HCT116 (cell line): ENCODE measurements around the gene ENOX1.

Experiments
- CEBPB ChIP-seq: IDR thresholded peaks from 2 replicates; pipeline ENCODE4 v1.6.1; 2012; ENCODE audit warnings: low read depth
- ELF1 ChIP-seq: IDR thresholded peaks from 2 replicates; pipeline ENCODE4 v1.6.1; 2012; ENCODE audit warnings: low read depth, borderline replicate concordance
- EZH2 ChIP-seq: fragments of 200-600 bp; sonication (generic); IDR thresholded peaks from 2 replicates; pipeline ENCODE4 v1.6.1; 2017; ENCODE audit warnings: antibody characterized with exemption, mixed run types
- EZH2phosphoT487 ChIP-seq: fragments of 200-600 bp; IDR thresholded peaks from 2 replicates; pipeline ENCODE4 v1.6.1; 2018; ENCODE audit warnings: antibody characterized with exemption, borderline replicate concordance
- JUND ChIP-seq: IDR thresholded peaks from 2 replicates; pipeline ENCODE4 v1.6.1; 2012
- POLR2A ChIP-seq: IDR thresholded peaks from 2 replicates; pipeline ENCODE4 v1.7.0; 2011; ENCODE audit warnings: borderline replicate concordance; ENCODE audit not compliant: insufficient read depth, insufficient read length; ENCODE audit errors: extremely low read depth
- POLR2AphosphoS5 ChIP-seq: IDR thresholded peaks from 2 replicates; pipeline ENCODE4 v1.6.1; 2011; ENCODE audit warnings: mild to moderate bottlenecking, low read depth, low read length, moderate library complexity
- SIN3A ChIP-seq: IDR thresholded peaks from 2 replicates; pipeline ENCODE4 v1.6.1; 2012; ENCODE audit warnings: low read depth
- SP1 ChIP-seq: IDR thresholded peaks from 2 replicates; pipeline ENCODE4 v1.6.1; 2012; ENCODE audit warnings: low read depth
- SRF ChIP-seq: IDR thresholded peaks from 2 replicates; pipeline ENCODE4 v1.6.1; 2012; ENCODE audit warnings: low read depth
- ZNF274 ChIP-seq: fragments of 200-500 bp; sonication (Bioruptor generic); IDR thresholded peaks from 2 replicates; pipeline ENCODE4 v1.6.1; 2014; ENCODE audit warnings: mild to moderate bottlenecking, low read depth, low read length, inconsistent platforms
- TF ChIP-seq, protein P1 (sequence below), 3 experiments: fragments of 200-600 bp in 1 of 3; sonication (generic) in 1 of 3; IDR thresholded peaks in 2 of 3; conservative IDR thresholded peaks in 1 of 3; 2 replicates each; pipeline ENCODE4 v1.5.1; 2012 to 2017; ENCODE audit warnings: low read depth in 2 of 3, low read length in 2 of 3, antibody characterized with exemption in 1 of 3, borderline replicate concordance in 1 of 3, control low read depth in 1 of 3, mild to moderate bottlenecking in 1 of 3, mixed read lengths in 1 of 3, mixed run types in 1 of 3, moderate library complexity in 1 of 3; ENCODE audit not compliant: insufficient read depth in 1 of 3
- TF ChIP-seq, protein P2 (sequence below): IDR thresholded peaks from 2 replicates; pipeline ENCODE4 v1.6.1; 2011; ENCODE audit warnings: mild to moderate bottlenecking, low read length, moderate library complexity; ENCODE audit not compliant: insufficient replicate concordance; ENCODE audit errors: extremely low read depth
- TF ChIP-seq, protein P3 (sequence below): IDR thresholded peaks from 2 replicates; pipeline ENCODE4 v1.6.1; 2012; ENCODE audit warnings: low read depth

DNA sequence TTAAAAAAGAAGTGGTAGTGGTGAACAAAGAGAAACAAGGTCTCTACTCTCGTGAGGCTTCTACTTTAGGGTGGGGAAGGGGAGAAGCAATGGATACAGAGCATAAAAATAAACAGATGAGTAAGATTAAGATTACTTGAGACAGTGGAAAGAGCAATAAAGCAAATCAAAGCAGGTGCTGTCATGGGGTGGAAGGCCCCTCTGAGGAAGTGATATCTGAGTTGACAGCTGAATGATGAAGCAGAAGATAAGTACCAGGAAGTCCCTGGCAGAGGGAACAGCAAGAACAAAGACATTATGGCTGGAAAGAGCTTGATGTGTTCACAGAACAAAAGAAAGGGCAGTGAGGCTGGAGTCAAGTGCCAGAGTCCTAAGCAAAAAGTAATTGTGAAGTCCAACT is 221.8 kb downstream of the ENOX1 start:
- TF ChIP-seq, protein P1, sequence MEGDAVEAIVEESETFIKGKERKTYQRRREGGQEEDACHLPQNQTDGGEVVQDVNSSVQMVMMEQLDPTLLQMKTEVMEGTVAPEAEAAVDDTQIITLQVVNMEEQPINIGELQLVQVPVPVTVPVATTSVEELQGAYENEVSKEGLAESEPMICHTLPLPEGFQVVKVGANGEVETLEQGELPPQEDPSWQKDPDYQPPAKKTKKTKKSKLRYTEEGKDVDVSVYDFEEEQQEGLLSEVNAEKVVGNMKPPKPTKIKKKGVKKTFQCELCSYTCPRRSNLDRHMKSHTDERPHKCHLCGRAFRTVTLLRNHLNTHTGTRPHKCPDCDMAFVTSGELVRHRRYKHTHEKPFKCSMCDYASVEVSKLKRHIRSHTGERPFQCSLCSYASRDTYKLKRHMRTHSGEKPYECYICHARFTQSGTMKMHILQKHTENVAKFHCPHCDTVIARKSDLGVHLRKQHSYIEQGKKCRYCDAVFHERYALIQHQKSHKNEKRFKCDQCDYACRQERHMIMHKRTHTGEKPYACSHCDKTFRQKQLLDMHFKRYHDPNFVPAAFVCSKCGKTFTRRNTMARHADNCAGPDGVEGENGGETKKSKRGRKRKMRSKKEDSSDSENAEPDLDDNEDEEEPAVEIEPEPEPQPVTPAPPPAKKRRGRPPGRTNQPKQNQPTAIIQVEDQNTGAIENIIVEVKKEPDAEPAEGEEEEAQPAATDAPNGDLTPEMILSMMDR (IDR thresholded peaks at IDR 0.05 in 2 of 3, conservative IDR thresholded peaks at IDR 0.05 in 1 of 3; ENCODE audit: borderline replicate concordance in 1 of 3, insufficient read depth in 1 of 3, low read depth in 2 of 3, low read length in 2 of 3): no peak
- TF ChIP-seq EZH2 (no peak), SRF (no peak), POLR2AphosphoS5 (no peak), JUND (no peak), POLR2A (no peak), ZNF274 (no peak), ELF1 (no peak), CEBPB (no peak), SIN3A (no peak), EZH2phosphoT487 (no peak), SP1 (no peak)
- TF ChIP-seq, protein P2, sequence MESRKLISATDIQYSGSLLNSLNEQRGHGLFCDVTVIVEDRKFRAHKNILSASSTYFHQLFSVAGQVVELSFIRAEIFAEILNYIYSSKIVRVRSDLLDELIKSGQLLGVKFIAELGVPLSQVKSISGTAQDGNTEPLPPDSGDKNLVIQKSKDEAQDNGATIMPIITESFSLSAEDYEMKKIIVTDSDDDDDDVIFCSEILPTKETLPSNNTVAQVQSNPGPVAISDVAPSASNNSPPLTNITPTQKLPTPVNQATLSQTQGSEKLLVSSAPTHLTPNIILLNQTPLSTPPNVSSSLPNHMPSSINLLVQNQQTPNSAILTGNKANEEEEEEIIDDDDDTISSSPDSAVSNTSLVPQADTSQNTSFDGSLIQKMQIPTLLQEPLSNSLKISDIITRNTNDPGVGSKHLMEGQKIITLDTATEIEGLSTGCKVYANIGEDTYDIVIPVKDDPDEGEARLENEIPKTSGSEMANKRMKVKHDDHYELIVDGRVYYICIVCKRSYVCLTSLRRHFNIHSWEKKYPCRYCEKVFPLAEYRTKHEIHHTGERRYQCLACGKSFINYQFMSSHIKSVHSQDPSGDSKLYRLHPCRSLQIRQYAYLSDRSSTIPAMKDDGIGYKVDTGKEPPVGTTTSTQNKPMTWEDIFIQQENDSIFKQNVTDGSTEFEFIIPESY: no peak
- TF ChIP-seq, protein P3, sequence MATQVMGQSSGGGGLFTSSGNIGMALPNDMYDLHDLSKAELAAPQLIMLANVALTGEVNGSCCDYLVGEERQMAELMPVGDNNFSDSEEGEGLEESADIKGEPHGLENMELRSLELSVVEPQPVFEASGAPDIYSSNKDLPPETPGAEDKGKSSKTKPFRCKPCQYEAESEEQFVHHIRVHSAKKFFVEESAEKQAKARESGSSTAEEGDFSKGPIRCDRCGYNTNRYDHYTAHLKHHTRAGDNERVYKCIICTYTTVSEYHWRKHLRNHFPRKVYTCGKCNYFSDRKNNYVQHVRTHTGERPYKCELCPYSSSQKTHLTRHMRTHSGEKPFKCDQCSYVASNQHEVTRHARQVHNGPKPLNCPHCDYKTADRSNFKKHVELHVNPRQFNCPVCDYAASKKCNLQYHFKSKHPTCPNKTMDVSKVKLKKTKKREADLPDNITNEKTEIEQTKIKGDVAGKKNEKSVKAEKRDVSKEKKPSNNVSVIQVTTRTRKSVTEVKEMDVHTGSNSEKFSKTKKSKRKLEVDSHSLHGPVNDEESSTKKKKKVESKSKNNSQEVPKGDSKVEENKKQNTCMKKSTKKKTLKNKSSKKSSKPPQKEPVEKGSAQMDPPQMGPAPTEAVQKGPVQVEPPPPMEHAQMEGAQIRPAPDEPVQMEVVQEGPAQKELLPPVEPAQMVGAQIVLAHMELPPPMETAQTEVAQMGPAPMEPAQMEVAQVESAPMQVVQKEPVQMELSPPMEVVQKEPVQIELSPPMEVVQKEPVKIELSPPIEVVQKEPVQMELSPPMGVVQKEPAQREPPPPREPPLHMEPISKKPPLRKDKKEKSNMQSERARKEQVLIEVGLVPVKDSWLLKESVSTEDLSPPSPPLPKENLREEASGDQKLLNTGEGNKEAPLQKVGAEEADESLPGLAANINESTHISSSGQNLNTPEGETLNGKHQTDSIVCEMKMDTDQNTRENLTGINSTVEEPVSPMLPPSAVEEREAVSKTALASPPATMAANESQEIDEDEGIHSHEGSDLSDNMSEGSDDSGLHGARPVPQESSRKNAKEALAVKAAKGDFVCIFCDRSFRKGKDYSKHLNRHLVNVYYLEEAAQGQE: no peak
